Stimulated activated CD8-positive, alpha-beta memory T cell treated with anti-CD3 and anti-CD28 coated beads, Interleukin-7, amount 100 ng/mL, for 1 hour (primary cell): ENCODE measurements around the gene PIAS3.

Source experiments
- DNase-seq, 2 donors: peaks; one replicate each; pipeline ENCODE4 v3.0.0-alpha.2; 2020; ENCODE audit warnings: low read depth in 2 of 2

The PIAS3 gene

DNA sequence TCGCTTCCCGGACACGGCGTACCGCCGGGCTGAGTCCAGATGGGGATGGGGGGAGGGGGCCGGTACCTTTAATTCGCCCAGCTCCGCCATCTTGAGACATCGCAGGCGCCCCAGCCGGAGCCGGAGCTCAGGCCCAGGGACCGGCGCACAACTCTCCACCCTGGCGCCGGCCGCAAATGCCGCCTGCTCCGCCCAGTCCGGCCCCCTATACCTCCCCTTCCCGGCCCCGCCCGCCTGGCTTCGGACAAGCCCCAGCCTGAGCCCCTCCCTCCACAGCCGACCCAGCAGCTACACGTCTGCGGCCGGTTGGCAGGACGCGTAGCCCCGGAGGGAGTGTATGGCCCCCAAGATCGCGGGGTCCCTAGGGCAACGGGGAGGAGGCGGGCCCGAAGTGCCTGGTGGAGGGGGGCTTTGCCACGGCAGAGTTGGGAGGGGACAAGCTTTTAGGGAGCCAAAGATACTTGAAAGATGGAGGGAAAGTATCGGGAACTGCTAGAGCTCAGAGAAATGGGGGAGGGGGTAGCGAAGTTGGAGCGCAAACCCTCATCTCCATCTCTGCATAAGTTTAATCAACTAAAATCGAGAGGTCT, at the start of gene PIAS3:
Gene PIAS3 (minus strand): TSS at position 181 of the 590 bp plus-strand sequence. CDS start 91 bp downstream, at position 90.
- DNase-seq, result peak; percentile 61 to 75

DNA sequence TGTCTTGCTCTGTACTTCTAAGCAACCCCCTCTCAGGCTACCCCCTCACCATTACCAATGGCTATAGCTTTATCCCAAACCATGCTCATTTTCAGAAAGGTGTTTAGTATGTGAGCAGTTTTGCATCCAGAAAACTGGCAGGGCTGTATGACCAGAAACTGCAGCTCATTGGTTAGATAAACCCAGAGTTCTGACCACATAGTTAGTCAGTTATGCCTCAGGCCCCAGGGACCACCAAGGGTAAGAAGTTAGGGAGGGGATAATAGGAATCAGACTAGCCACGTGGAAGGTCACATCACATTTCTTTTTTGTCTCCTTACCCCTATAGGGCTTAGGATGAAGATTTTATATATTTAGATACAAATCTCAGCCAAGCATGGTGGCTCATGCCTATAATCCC, 49.8 kb upstream of the PIAS3 start:
- DNase-seq, result no peak

- no peak for DNase-seq
These were observed 48.3 kb upstream of the PIAS3 start for GRCh38 chr1:145906954-145907753.

DNA sequence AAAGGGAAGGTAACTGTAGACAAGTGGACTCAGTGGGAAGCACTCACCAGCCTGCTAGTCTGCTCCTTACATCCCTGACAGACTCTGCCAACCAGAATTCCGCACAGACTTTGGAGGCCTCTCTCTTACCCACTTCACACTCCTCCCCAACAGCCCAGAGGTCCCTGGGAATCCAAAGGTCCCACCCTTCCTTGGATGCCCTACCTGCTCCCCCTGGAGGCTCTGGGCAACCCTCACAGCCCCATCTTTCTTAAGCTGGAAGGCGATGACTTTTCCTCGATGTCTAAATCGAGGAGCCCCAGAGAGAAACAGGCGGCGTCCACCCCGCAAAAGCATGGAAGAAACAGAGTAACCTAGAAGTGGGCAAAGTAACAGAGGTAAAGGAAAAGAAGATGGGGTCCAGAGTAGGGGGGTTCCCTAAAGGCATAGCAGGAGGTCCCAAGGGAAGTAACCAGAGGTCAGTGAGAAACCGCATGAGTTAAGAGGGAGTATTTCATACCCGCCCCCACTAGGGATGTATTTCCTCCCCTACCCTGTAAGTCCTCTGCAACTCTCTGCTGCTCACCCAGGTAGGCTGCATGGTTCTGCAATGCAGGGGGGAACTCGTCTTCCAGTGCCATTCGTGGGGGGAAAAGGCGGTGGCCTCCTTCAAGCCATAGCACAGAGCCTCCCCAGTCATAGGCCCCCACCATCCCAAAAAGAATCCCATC, 42.6 kb upstream of the PIAS3 start:
- no peak for DNase-seq

DNA sequence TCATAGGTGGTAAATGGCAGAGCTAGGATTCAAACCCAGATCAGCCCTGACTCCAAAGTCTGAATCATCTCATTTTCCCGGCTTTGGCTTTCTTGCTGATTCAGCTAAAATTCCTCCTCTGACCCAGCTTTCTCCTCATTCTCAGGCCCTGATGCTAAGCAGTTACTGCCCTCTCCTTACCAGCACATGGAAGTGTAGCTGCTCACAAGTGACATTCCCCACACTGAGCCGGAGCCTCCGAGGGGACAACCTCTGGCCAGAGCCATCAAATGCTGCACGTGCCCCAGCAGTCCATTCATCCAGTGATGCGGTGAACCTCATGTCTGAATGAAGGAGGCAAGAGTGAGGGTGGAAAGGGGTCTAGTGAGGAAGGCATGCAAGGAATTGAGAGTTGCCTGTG, 39.9 kb upstream of the PIAS3 start:
- DNase-seq, result no peak

GRCh38 chr1:145897969-145898368, 39.1 kb upstream of the PIAS3 start:
- DNase-seq, result no peak

GRCh38 chr1:145895471-145895870, 36.6 kb upstream of the PIAS3 start:
- DNase-seq, result no peak

GRCh38 chr1:145893306-145894055, 34.6 kb upstream of the PIAS3 start:
- DNase-seq, result no peak

DNA sequence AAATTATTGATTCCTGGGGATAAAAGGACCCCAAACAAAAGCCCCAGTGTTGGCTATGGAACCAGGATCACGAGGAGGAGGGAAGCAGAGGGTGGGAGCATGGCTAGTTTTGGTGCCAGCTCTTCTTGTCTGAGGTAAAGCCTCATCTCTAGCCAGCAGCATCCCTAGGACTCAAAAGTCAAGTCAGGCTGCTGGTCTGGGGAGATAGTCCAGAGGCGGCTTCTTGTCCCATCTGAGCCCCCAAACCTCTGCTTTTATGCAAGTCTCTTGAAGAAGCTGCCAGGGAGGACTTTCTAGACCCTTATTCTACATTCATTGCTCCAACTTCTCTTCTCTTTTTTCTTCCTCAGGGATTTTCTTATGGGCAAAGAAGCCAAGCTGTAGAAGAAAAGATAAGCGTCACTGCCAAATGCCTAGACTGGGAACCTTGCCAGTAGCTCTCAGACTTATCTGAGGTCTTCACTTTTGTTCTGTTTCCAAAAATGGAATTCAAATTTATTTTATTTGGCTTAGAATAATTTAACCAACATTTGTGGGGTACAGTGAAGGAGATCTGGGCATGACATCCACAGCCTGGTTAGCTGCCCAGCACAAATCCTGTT, 33.7 kb upstream of the PIAS3 start:
- no peak for DNase-seq

GRCh38 chr1:145891587-145892485, 33.0 kb upstream of the PIAS3 start:
- DNase-seq, result peak in 1 of 2 donors; percentile 16

GRCh38 chr1:145891143-145891542, 32.3 kb upstream of the PIAS3 start:
- DNase-seq, result no peak

- DNase-seq, result no peak
These were observed 30.8 kb upstream of the PIAS3 start for GRCh38 chr1:145889722-145890121.

- DNase-seq, result no peak
These were observed 28.8 kb upstream of the PIAS3 start for GRCh38 chr1:145887631-145888030.

DNA sequence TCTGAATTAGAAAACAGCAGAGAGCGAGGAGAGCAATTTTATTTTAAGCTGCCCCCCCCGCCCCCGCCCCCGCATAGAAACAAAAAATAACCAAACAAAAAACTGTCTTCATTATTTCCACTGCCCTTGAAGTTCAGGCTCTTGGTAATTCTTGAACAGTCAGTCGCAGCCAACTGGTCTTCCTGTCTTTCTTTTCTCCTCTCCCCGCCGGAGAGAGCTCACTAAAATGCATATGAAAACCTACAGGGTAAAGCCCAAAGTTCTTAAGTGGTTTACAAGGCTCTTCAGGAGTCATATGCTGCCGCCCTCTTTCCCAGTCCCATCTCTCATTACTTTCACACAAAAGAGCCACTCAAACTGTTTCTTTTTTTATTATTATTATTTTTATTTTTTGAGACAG, 27.9 kb upstream of the PIAS3 start:
- DNase-seq, result no peak

GRCh38 chr1:145886390-145886789, 27.5 kb upstream of the PIAS3 start:
- no peak for DNase-seq

GRCh38 chr1:145885738-145886287, 26.9 kb upstream of the PIAS3 start, which contains the start of gene ANKRD35:
Gene ANKRD35 (minus strand): TSS chr1:145885866. CDS start chr1:145885758, 108 bp downstream.
- peak; percentile 68 to 70 for DNase-seq

- DNase-seq, result no peak
These were observed 25.8 kb upstream of the PIAS3 start for GRCh38 chr1:145884675-145885074.

DNA sequence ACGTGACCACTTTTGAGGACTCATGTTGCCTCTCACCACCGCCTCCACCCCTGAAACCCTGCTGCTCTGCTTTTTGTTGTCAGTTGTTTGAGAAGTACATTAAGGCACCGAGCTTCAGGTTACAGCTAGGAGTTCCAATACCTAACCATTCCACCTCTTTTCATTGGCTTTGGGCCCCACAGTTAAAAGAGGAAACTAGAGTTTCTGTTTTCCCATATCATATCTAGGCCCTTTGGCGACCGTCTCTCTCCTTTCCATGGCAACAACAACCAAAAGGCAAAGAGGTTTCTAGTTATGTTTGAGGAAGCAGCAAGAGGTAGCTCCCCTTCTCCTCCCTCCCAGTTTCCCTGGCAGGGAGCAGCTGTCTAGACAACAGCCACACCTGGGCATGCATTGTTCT, 20.9 kb upstream of the PIAS3 start:
- no peak for DNase-seq

- DNase-seq, result no peak
These were observed 19.8 kb upstream of the PIAS3 start for GRCh38 chr1:145878724-145879123.

DNA sequence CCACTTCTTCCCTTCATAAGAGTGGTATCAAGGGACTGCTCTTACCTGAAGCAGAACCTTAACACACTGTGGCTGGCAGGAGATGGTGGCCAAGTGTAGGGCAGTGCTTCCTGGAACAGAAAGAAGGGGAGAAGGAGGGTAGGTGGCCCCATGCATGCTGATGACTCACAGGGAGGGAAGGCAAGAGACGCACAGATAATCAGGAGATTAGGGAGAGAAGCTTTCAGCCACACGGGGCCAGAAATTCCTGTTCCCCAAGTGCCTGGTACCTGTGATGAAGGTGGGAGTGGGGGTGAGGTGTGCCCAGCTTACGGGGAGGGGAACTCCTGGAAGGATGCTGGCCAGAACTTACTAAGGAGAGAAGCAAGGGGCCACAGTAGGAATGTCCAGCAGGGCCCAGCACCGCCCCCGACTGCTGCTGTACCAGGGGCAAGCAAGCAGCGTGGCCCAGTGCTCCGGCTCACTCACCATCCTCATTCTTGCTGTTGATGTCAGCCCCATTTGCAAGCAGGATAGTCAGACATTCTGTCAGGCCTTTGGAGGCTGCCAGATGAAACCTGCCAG, 19.1 kb upstream of the PIAS3 start:
- no peak for DNase-seq
